IPS-15b (cell line): ENCODE measurements around the gene NLRP9.

ENCODE experiments used
- H3K27me3 ChIP-seq: one replicate; pipeline ENCODE4 v1.6.1; 2013; ENCODE audit warnings: low read length; ENCODE audit not compliant: control insufficient read depth, insufficient read depth
- H3K36me3 ChIP-seq: one replicate; pipeline ENCODE4 v1.6.1; 2013; ENCODE audit warnings: low read length; ENCODE audit not compliant: control insufficient read depth, insufficient read depth
- H3K4me1 ChIP-seq: one replicate; pipeline ENCODE4 v1.6.1; 2013; ENCODE audit warnings: mild to moderate bottlenecking, low read length; ENCODE audit not compliant: control insufficient read depth, insufficient read depth
- H3K4me3 ChIP-seq: one replicate; pipeline ENCODE4 v1.5.1; 2013; ENCODE audit warnings: low read depth, low read length
- H3K9ac ChIP-seq: one replicate; pipeline ENCODE4 v1.6.1; 2013; ENCODE audit warnings: low read depth, mild to moderate bottlenecking, low read length
- H3K9me3 ChIP-seq: one replicate; pipeline ENCODE4 v1.6.1; 2013; ENCODE audit warnings: mild to moderate bottlenecking, low read length; ENCODE audit not compliant: control insufficient read depth, insufficient read depth

The NLRP9 gene

GRCh38 chr19:55667006-55667381 lies 71.2 kb downstream of the NLRP9 start:
- Histone ChIP-seq H3K36me3 (peaks cover 76% of the 10 kb centered on the region), H3K9ac (no peak overlapping the region), H3K4me3 (no peak overlapping the region), H3K4me1 (no peaks in the 10 kb centered on the region), H3K9me3 (no peaks in the 10 kb centered on the region), H3K27me3 (no peaks in the 10 kb centered on the region)

- Histone ChIP-seq H3K9ac (no peak overlapping the region), H3K4me3 (no peak overlapping the region), H3K36me3 (peaks cover 82% of the 10 kb centered on the region), H3K4me1 (no peaks in the 10 kb centered on the region), H3K27me3 (no peaks in the 10 kb centered on the region), H3K9me3 (no peaks in the 10 kb centered on the region)
Observed at GRCh38 chr19:55666343-55667005, 71.7 kb downstream of the NLRP9 start.

- H3K36me3 ChIP-seq, result peaks cover 79% of the 10 kb centered on the region
- no peak overlapping the region for H3K9ac ChIP-seq
- no peaks in the 10 kb centered on the region for H3K9me3 ChIP-seq
- H3K27me3 ChIP-seq, result no peaks in the 10 kb centered on the region
- H3K4me1 ChIP-seq, result no peaks in the 10 kb centered on the region
- no peak overlapping the region for H3K4me3 ChIP-seq
Observed at GRCh38 chr19:55663846-55664536, 74.2 kb downstream of the NLRP9 start.

GRCh38 chr19:55661826-55662225 lies 76.4 kb downstream of the NLRP9 start:
- H3K9ac ChIP-seq, result no peak overlapping the region
- peaks cover 9% of the 10 kb centered on the region for H3K4me1 ChIP-seq
- H3K9me3 ChIP-seq, result no peaks in the 10 kb centered on the region
- no peak overlapping the region for H3K4me3 ChIP-seq
- H3K36me3 ChIP-seq, result peaks cover 69% of the 10 kb centered on the region
- H3K27me3 ChIP-seq, result no peaks in the 10 kb centered on the region

- Histone ChIP-seq H3K9me3 (no peaks in the 10 kb centered on the region), H3K4me1 (peaks cover 9% of the 10 kb centered on the region), H3K9ac (no peak overlapping the region), H3K4me3 (no peak overlapping the region), H3K36me3 (peaks cover 60% of the 10 kb centered on the region), H3K27me3 (no peaks in the 10 kb centered on the region)
Observed at GRCh38 chr19:55660991-55661390, 77.2 kb downstream of the NLRP9 start.

DNA sequence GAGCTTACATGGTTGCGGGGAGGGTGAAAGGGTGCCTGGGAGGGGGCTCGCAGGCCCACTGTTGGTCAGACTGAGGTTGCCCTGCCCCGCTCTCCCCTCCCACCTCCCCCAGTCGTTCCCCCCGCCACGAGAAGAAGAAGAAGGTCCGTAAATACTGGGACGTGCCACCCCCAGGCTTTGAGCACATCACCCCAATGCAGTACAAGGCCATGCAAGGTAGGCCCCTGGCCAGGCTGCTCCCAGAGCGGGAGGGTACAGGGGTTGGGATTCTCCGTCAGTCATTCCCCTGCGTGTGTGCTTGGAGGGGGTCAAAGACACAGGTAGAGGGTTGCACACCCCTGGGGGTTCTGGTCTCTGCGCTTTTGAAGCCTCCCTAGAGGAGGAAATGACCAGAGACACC lies 77.8 kb downstream of the NLRP9 start:
- Histone ChIP-seq H3K4me1 (peaks cover 9% of the 10 kb centered on the region), H3K9ac (no peak overlapping the region), H3K36me3 (peaks cover 57% of the 10 kb centered on the region), H3K4me3 (no peak overlapping the region), H3K27me3 (no peaks in the 10 kb centered on the region), H3K9me3 (no peaks in the 10 kb centered on the region)

DNA sequence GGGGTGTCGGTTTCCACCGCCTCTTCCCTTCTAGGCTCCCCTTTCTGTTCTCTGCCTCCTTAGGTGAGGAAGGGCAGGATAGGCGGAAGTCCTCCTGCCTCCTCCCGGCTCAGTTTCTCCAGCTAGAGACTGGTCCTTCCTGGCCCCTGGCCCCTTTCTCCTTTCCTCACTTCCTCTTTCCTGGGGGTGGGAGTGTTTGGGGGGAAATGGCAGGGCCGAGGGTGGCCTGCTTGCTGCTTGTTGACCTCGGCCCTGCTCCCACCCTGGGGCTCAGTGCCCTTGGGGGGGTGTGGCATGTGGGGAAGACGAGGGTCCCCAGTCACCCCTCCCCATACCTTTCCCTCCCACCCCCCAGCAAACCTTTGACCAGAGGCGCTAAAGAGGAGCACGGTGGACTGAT lies 78.4 kb downstream of the NLRP9 start:
- no peak overlapping the region for H3K4me3 ChIP-seq
- no peaks in the 10 kb centered on the region for H3K9me3 ChIP-seq
- peaks cover 9% of the 10 kb centered on the region for H3K4me1 ChIP-seq
- H3K36me3 ChIP-seq, result peaks cover 54% of the 10 kb centered on the region
- H3K9ac ChIP-seq, result no peak overlapping the region
- no peaks in the 10 kb centered on the region for H3K27me3 ChIP-seq

DNA sequence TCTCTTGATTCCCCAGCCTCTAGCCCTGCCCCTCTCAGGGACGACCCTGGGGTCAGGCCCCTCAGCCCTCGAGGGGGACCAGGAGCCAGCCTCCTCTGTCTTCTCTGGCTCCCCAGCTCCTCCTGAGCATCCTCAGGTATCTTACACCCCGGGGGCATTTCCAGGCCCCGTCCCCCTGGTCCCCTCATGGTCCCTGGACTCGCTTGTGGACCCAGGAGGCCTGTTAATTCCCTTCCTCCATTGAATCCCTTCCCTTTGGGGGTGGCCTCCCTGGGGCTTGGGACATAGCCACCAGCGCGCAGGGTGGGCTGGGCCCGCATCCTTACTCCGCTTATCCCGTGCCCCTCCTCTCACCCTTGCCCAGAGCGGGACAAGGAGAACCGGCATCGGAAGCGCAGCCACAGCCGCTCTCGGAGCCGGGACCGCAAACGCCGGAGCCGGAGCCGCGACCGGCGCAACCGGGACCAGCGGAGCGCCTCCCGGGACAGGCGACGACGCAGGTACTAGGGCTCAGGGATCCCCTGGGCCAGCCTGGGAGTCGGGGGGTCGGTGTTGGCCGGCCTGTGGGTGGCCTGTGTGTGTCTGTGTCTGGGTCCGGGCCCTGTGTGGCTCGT lies 79.2 kb downstream of the NLRP9 start:
- peaks cover 9% of the 10 kb centered on the region for H3K4me1 ChIP-seq
- no peaks in the 10 kb centered on the region for H3K27me3 ChIP-seq
- H3K9me3 ChIP-seq, result no peaks in the 10 kb centered on the region
- H3K9ac ChIP-seq, result no peak overlapping the region
- no peak overlapping the region for H3K4me3 ChIP-seq
- peaks cover 47% of the 10 kb centered on the region for H3K36me3 ChIP-seq
